Gastrocnemius medialis (tissue), 4 donors: ENCODE measurements around the gene MYO1D. TPM values are rescaled to one million over a fixed set of nuclear protein-coding genes. Genes with fewer than 3 reads are reported as not detected.
A peak's percentile ranks its signal among the peaks of the same experiment; 100 is the strongest.

Experiments used
- ATAC-seq, 2 donors: fragments of 150-250 bp; one replicate each; pipeline ENCODE4 v1.9.1; 2016
- DNase-seq, 2 donors: peaks; one replicate each; pipeline ENCODE4 v3.0.0-alpha.2; 2019
- H3K27ac ChIP-seq, 4 donors: fragments of 200-600 bp; sonication (generic); 1 replicate in 1 of 4; 2 replicates in 3 of 4; pipeline ENCODE4 v1.5.1; 2016 to 2018; ENCODE audit warnings: mild to moderate bottlenecking in 2 of 4, moderate library complexity in 1 of 4
- H3K27me3 ChIP-seq, 3 donors: fragments of 200-600 bp; sonication (generic) in 2 of 3; 1 replicate in 1 of 3; 2 replicates in 2 of 3; pipeline versions ENCODE4 v1.5.1 to v1.6.0; 2016 to 2019; ENCODE audit warnings: mild to moderate bottlenecking in 1 of 3, moderate library complexity in 1 of 3
- H3K36me3 ChIP-seq, 2 donors: fragments of 200-600 bp; sonication (generic) in 1 of 2; one replicate each; pipeline ENCODE4 v1.5.1; 2017 to 2018
- H3K4me1 ChIP-seq, 2 donors: fragments of 200-600 bp; sonication (generic) in 1 of 2; one replicate each; pipeline ENCODE4 v1.5.1; 2016 to 2017; ENCODE audit warnings: mild to moderate bottlenecking in 2 of 2
- H3K4me3 ChIP-seq, 4 donors: fragments of 200-600 bp; sonication (generic) in 3 of 4; 1 replicate in 1 of 4; 2 replicates in 3 of 4; pipeline ENCODE4 v1.5.1; 2016 to 2019; ENCODE audit warnings: mild to moderate bottlenecking in 2 of 4
- H3K9me3 ChIP-seq, 3 donors: fragments of 200-600 bp; sonication (generic) in 2 of 3; 1 replicate in 1 of 3; 2 replicates in 2 of 3; pipeline ENCODE4 v1.5.1; 2016 to 2019
- POLR2A ChIP-seq, 2 donors: fragments of 450-650 bp; IDR thresholded peaks; one replicate each; pipeline ENCODE4 v1.6.1; 2017; ENCODE audit warnings: antibody characterized with exemption in 2 of 2, mild to moderate bottlenecking in 2 of 2, moderate library complexity in 2 of 2
- in situ Hi-C, 4 donors: fragments of 200-750 bp; cut with MboI; loops; one replicate each; pipeline versions ENCODE4 v1.15.0 to v1.8.0; 2017; ENCODE audit warnings: low sequenced_read_pairs in 4 of 4
- intact Hi-C: fragments of 100-400 bp; cut with DNase I; formaldehyde crosslinking; loops from one replicate; pipeline ENCODE4 v1.15.1; 2023; ENCODE audit warnings: low total_unique reads
- total RNA-seq, 4 donors: library from RNA; depleted of rRNA; stranded (reverse); fragments of >200 nt; gene quantifications; one replicate each; pipeline versions ENCODE4 v1.1.0 to v1.2.3, GENCODE V29; 2016
- TF ChIP-seq, protein P1 (sequence below), 5 experiments: fragments of 450-650 bp in 3 of 5; fragments of 200-600 bp in 2 of 5; sonication (generic) in 2 of 5; IDR thresholded peaks in 4 of 5; conservative IDR thresholded peaks in 1 of 5; 1 replicate in 4 of 5; 2 replicates in 1 of 5; pipeline ENCODE4 v1.5.1; 2016 to 2019; ENCODE audit warnings: antibody characterized with exemption in 5 of 5, mild to moderate bottlenecking in 3 of 5, moderate library complexity in 3 of 5

MYO1D gene
- total RNA-seq, 4 donors from 2014 or later: 5.8 to 20.1 (median 7.8) TPM

- Histone ChIP-seq H3K4me1 (peaks cover 28 to 32% of the 10 kb centered on the region in 2 donors), H3K27me3 (no peaks in the 10 kb centered on the region), H3K36me3 (no peaks in the 10 kb centered on the region), H3K4me3 (peak overlapping the region; percentile 55 to 64 (median 60)), H3K27ac (no peak overlapping the region), H3K9me3 (no peaks in the 10 kb centered on the region)
- ATAC-seq (peak; percentile 23 to 45), DNase-seq (peak in 1 of 2 donors; percentile 27)
- intact Hi-C loops: no loop called here
- TF ChIP-seq, protein P1, sequence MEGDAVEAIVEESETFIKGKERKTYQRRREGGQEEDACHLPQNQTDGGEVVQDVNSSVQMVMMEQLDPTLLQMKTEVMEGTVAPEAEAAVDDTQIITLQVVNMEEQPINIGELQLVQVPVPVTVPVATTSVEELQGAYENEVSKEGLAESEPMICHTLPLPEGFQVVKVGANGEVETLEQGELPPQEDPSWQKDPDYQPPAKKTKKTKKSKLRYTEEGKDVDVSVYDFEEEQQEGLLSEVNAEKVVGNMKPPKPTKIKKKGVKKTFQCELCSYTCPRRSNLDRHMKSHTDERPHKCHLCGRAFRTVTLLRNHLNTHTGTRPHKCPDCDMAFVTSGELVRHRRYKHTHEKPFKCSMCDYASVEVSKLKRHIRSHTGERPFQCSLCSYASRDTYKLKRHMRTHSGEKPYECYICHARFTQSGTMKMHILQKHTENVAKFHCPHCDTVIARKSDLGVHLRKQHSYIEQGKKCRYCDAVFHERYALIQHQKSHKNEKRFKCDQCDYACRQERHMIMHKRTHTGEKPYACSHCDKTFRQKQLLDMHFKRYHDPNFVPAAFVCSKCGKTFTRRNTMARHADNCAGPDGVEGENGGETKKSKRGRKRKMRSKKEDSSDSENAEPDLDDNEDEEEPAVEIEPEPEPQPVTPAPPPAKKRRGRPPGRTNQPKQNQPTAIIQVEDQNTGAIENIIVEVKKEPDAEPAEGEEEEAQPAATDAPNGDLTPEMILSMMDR (IDR thresholded peaks at IDR 0.05 in 4 of 5, conservative IDR thresholded peaks at IDR 0.05 in 1 of 5): no peak
- in situ Hi-C loops: no loop called here
Observed at GRCh38 chr17:32519228-32520103, 357.5 kb downstream of the MYO1D start.

DNA sequence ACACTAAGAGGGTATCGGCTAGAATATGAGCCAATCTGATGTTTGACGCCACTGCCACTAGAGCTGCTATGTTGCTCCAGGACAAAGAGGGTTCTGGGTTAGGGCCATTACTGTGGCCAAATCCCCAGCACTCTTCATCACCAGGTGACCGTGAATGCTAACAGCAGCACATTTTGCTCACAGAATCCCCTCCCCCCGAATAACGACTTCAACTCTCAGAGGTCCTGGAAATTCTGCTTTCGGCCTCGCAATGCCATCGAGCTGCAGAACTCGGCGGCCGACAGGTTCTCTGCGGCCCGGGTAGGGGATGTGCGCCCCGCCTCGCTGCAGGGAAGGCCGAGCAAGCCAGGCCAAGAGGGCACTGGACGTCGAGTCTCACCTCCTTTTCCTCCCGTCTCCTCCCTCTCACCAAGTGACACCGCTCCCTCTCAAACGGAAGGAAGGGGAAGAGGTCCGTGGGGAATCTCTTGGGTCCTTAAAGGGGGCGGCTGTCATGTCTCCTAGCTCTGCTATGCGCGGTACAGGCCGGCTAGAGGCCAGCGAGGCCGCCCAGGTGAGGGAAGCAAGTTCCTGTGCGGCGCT is 358.2 kb downstream of the MYO1D start:
- H3K4me3 ChIP-seq: peak overlapping the region; percentile 55 to 64 (median 60)
- no peak for ATAC-seq
- TF ChIP-seq, protein P1 (IDR thresholded peaks at IDR 0.05 in 4 of 5, conservative IDR thresholded peaks at IDR 0.05 in 1 of 5): no peak
- peaks cover 30 to 32% of the 10 kb centered on the region in 2 donors for H3K4me1 ChIP-seq
- no peaks in the 10 kb centered on the region for H3K27me3 ChIP-seq
- no peaks in the 10 kb centered on the region for H3K9me3 ChIP-seq
- DNase-seq: no peak
- H3K36me3 ChIP-seq: no peaks in the 10 kb centered on the region
- no peak overlapping the region for H3K27ac ChIP-seq
- in situ Hi-C loops (no loop called here), intact Hi-C loops (no loop called here)

DNA sequence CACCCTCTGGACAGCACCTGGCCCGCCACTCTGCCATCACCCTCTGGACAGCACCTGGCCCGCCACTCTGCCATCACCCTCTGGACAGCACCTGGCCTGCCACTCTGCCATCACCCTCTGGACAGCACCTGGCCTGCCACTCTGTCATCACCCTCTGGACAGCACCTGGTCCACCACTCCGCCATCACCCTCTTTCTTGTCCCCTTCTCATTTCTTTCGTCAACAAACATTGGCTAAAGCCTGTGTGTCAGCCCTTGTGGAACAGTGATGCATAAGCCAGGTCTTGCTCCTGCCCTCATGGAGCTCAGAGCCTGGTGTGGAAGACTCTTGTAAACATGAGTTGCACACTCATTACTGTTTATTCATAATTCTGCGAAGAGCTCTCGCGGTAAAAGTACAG is 358.9 kb downstream of the MYO1D start:
- H3K36me3 ChIP-seq: no peaks in the 10 kb centered on the region
- no peaks in the 10 kb centered on the region for H3K9me3 ChIP-seq
- intact Hi-C loops (loop anchor here (2.0 kb wide), 1 partner anchor 21 kb away; no protein-coding TSS in a partner anchor), in situ Hi-C loops (no loop called here)
- TF ChIP-seq, protein P1 (IDR thresholded peaks at IDR 0.05 in 4 of 5, conservative IDR thresholded peaks at IDR 0.05 in 1 of 5): no peak
- no peak for TF ChIP-seq POLR2A (IDR thresholded peaks at IDR 0.05)
- H3K4me3 ChIP-seq: no peak overlapping the region
- H3K4me1 ChIP-seq: peaks cover 30 to 32% of the 10 kb centered on the region in 2 donors
- no peak overlapping the region for H3K27ac ChIP-seq
- no peak for ATAC-seq
- no peak for DNase-seq
- no peaks in the 10 kb centered on the region for H3K27me3 ChIP-seq

DNA sequence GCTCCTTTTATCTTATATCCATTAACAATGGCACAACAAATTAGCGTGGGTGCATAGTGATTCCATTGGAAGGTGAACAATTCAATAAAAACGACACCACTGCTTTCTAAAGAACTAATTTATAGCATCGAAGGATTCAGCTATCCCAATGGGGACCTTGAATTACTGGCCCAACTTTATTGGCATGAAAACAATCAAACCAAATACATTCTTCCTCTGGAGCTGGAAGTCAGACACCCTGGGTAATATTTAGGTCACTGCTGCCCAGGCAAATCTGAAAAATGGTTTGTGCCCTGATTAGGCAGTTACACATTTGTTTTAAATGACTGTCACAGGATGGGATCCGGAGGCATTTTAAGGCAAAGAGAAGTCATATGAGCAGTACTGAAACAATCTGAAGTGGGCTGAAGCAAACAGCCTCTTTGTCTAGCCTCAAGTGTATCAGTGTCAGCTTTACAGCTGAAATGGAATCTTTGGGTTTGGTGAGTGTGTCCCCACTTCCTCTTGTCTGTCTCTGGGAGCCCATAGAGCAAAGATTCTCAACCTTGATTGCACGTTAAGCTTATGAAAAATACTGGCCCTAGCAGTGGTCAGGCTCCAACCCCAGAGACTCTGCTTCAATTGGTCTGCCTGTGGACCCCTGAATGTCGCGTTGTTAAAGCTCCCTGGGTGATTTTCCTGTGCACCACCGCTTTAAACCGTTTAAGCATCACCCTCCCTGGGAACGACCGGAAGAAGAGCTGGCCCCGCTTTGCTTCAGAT is 359.8 kb downstream of the MYO1D start:
- DNase-seq: no peak
- intact Hi-C loops: loop anchor here (2.0 kb wide), 1 partner anchor 20 kb away; no protein-coding TSS in a partner anchor

More for the DNA sequence above, 359.8 kb downstream of the MYO1D start:
- H3K4me1 ChIP-seq: peaks cover 30 to 32% of the 10 kb centered on the region in 2 donors
- no peak overlapping the region for H3K4me3 ChIP-seq
- H3K27me3 ChIP-seq: no peaks in the 10 kb centered on the region
- no peak overlapping the region for H3K27ac ChIP-seq
- TF ChIP-seq, protein P1 (IDR thresholded peaks at IDR 0.05 in 4 of 5, conservative IDR thresholded peaks at IDR 0.05 in 1 of 5): no peak
- no peak for TF ChIP-seq POLR2A (IDR thresholded peaks at IDR 0.05)
- no peak for ATAC-seq
- no peaks in the 10 kb centered on the region for H3K9me3 ChIP-seq
- no peaks in the 10 kb centered on the region for H3K36me3 ChIP-seq
- in situ Hi-C loops: no loop called here
